Esophagus muscularis mucosa (tissue), 4 donors: ENCODE measurements around the gene TMEM247. TPM values are rescaled to one million over a fixed set of nuclear protein-coding genes. Genes with fewer than 3 reads are reported as not detected.

Experiments used
- DNase-seq: peaks from one replicate; pipeline ENCODE4 v3.0.0-alpha.2; 2017; ENCODE audit errors: extremely low spot score
- H3K27ac ChIP-seq, 4 donors: fragments of 200-600 bp; sonication (generic); replicated peaks in 1 of 4; 1 replicate in 3 of 4; 2 replicates in 1 of 4; pipeline ENCODE4 v1.5.1; 2016 to 2019; ENCODE audit warnings: mild to moderate bottlenecking in 1 of 4
- H3K27me3 ChIP-seq, 4 donors: fragments of 200-600 bp; sonication (generic); one replicate each; pipeline versions ENCODE4 v1.5.1 to v1.6.0; 2016 to 2019
- H3K36me3 ChIP-seq, 4 donors: fragments of 200-600 bp; sonication (generic); one replicate each; pipeline ENCODE4 v1.5.1; 2016 to 2019
- H3K4me1 ChIP-seq, 4 donors: fragments of 200-600 bp; sonication (generic); one replicate each; pipeline ENCODE4 v1.5.1; 2016 to 2019
- H3K4me3 ChIP-seq, 4 donors: fragments of 200-600 bp; sonication (generic); 1 replicate in 2 of 4; 2 replicates in 2 of 4; pipeline ENCODE4 v1.5.1; 2016 to 2019; ENCODE audit warnings: mild to moderate bottlenecking in 4 of 4, moderate library complexity in 1 of 4
- H3K9me3 ChIP-seq, 4 donors: fragments of 200-600 bp; sonication (generic); 1 replicate in 3 of 4; 2 replicates in 1 of 4; pipeline ENCODE4 v1.5.1; 2016 to 2019
- EP300 ChIP-seq: sonication (generic); formaldehyde crosslinking; IDR thresholded peaks from one replicate; pipeline ENCODE4 v1.6.1; 2017; ENCODE audit warnings: antibody characterized with exemption
- POLR2A ChIP-seq: fragments of 450-650 bp; IDR thresholded peaks from one replicate; pipeline ENCODE4 v1.6.1; 2017; ENCODE audit warnings: antibody characterized with exemption, moderate library complexity, mild to moderate bottlenecking, low read depth
- POLR2AphosphoS5 ChIP-seq, 2 donors: sonication (generic); formaldehyde crosslinking; IDR thresholded peaks; one replicate each; pipeline ENCODE4 v1.6.1; 2017; ENCODE audit warnings: antibody characterized with exemption in 2 of 2
- WGBS: methylation state at CpG from one replicate; pipeline ENCODE4 v1.1.5; 2018; 5-methylcytosine and 5-hydroxymethylcytosine counted together
- intact Hi-C: fragments of 100-400 bp; cut with DNase I; formaldehyde crosslinking; loops from one replicate; pipeline ENCODE4 v1.15.1; 2023
- total RNA-seq, 4 donors: library from RNA; depleted of rRNA; stranded (reverse); fragments of >200 nt; gene quantifications; one replicate each; pipeline versions ENCODE4 v1.1.0 to v1.2.1, GENCODE V29; 2016
- TF ChIP-seq, protein P1 (sequence below), 3 experiments: fragments of 200-600 bp in 2 of 3; fragments of 450-650 bp in 1 of 3; sonication (generic) in 2 of 3; IDR thresholded peaks; one replicate each; pipeline ENCODE4 v1.5.1; 2017 to 2019; ENCODE audit warnings: antibody characterized with exemption in 3 of 3, mild to moderate bottlenecking in 2 of 3, moderate library complexity in 1 of 3

The TMEM247 gene
- total RNA-seq, 4 donors from 2014 or later, result not detected

DNA sequence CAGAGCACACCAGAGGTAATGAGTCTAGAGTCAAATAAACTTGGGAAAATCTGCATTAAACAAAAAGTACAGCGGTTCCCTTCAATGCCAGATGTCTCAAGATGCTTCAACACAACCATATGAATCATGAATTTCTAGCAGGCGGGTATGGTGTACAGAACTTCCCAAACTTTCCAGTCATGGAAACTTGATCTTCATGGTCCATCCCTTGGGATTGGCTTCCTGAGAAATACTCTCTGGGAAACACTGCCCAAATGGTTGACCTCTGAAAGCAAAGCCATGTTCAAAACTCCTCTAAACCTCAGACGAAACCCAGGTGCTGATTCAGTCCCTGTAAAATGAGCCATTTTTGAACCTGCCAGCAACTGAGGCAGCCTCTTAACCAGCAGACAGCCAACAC is 16.4 kb upstream of the TMEM247 start:
- no peak for DNase-seq
- Histone ChIP-seq H3K27ac (no peak overlapping the region), H3K9me3 (no peaks in the 10 kb centered on the region), H3K36me3 (no peaks in the 10 kb centered on the region), H3K27me3 (no peaks in the 10 kb centered on the region), H3K4me3 (no peak overlapping the region), H3K4me1 (peaks cover 15 to 44% (median 36%) of the 10 kb centered on the region in 4 donors)
- WGBS, result 79% methylated on average over 3 of the region's 3 CpGs
- intact Hi-C loops, result no loop called here
- TF ChIP-seq POLR2A (no peak), POLR2AphosphoS5 (IDR thresholded peaks at IDR 0.05) (no peak), EP300 (no peak)
- TF ChIP-seq, protein P1, sequence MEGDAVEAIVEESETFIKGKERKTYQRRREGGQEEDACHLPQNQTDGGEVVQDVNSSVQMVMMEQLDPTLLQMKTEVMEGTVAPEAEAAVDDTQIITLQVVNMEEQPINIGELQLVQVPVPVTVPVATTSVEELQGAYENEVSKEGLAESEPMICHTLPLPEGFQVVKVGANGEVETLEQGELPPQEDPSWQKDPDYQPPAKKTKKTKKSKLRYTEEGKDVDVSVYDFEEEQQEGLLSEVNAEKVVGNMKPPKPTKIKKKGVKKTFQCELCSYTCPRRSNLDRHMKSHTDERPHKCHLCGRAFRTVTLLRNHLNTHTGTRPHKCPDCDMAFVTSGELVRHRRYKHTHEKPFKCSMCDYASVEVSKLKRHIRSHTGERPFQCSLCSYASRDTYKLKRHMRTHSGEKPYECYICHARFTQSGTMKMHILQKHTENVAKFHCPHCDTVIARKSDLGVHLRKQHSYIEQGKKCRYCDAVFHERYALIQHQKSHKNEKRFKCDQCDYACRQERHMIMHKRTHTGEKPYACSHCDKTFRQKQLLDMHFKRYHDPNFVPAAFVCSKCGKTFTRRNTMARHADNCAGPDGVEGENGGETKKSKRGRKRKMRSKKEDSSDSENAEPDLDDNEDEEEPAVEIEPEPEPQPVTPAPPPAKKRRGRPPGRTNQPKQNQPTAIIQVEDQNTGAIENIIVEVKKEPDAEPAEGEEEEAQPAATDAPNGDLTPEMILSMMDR (IDR thresholded peaks at IDR 0.05), result no peak

DNA sequence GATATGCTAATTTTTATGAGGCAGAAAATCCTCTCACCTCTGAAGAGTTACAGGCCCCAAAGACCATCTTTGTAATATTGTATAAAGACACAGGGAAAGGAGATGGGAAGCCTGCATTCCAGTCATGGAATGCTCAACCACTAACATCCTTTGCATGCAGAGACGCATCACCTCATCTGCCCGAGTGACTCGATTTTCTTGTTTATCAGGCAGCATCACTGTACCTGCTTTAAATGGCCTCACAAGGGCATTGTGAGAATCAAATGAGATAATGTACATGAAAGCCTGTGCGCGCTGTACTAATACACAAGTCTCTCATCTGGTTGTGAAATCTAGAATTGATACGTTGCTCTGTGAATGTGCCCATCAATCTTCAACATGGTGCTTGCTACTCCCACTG is 10.2 kb upstream of the TMEM247 start:
- Histone ChIP-seq H3K4me1 (peaks cover 0 to 9% (median 5%) of the 10 kb centered on the region in 4 donors), H3K36me3 (no peaks in the 10 kb centered on the region), H3K4me3 (no peak overlapping the region), H3K9me3 (no peaks in the 10 kb centered on the region), H3K27me3 (no peaks in the 10 kb centered on the region), H3K27ac (no peak overlapping the region)
- no peak for TF ChIP-seq EP300
- TF ChIP-seq, protein P1 (IDR thresholded peaks at IDR 0.05), result no peak
- no peak for TF ChIP-seq POLR2AphosphoS5 (IDR thresholded peaks at IDR 0.05)
- TF ChIP-seq POLR2A, result no peak
- intact Hi-C loops, result loop anchor here (5.0 kb wide), 1 partner anchor 418 kb away; no protein-coding TSS in a partner anchor
- no peak for DNase-seq
- 93% methylated on average over 6 of the region's 6 CpGs for WGBS

DNA sequence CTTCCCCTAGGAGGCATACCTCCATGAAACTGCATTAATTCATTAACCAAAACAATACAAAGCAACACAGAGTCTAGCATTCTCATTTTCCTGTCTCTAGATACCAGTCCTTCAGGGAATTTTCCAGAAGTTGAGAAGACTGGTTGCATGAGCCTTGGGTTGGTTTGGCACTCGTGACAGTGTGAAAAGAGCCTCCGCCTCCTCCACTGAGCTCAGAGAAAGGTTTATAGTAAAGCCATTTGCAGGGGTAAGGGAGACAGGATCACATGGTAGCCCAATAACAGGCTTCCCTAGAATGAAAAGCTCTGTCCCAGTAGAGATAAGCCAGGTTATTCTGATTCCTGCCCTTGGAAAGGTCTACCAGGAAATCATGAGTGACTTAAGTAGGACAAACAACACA is 9.7 kb upstream of the TMEM247 start:
- WGBS, result 86% methylated on average over 2 of the region's 2 CpGs
- no peaks in the 10 kb centered on the region for H3K9me3 ChIP-seq
- DNase-seq, result no peak
- H3K27me3 ChIP-seq, result no peaks in the 10 kb centered on the region
- intact Hi-C loops, result loop anchor here (5.0 kb wide), 1 partner anchor 418 kb away; no protein-coding TSS in a partner anchor
- TF ChIP-seq EP300, result no peak
- no peak for TF ChIP-seq POLR2A
- no peak for TF ChIP-seq POLR2AphosphoS5 (IDR thresholded peaks at IDR 0.05)
- TF ChIP-seq, protein P1 (IDR thresholded peaks at IDR 0.05), result no peak
- H3K4me1 ChIP-seq, result peaks cover 0 to 3% (median under 1%) of the 10 kb centered on the region in 4 donors
- no peak overlapping the region for H3K27ac ChIP-seq
- H3K36me3 ChIP-seq, result no peaks in the 10 kb centered on the region
- no peak overlapping the region for H3K4me3 ChIP-seq

DNA sequence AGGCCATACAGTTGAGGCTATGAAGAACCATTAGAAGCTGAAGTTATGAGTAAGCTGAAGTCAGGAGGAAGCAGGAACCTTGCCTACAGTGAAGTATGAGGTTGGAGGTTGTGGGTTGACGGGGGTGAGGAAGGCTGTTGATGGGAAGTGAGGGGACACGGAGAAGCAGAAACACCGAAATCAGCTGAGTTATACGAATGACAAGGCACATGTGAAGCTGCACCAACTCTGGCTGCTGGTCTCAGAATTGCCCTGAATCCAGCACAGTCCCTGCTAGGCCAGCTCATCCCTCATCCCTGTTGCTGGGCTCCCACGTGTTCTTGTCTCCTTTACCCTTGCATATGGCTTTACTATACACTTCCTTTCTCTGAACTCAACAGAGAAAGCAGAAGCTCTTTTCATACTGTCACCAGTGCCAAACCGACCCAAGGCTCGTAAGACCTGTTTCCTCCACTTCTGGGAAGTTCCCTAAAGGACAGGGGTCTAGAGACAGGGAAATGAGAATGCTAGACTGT is 9.2 kb upstream of the TMEM247 start:
- no peak for TF ChIP-seq EP300
- TF ChIP-seq, protein P1 (IDR thresholded peaks at IDR 0.05), result no peak
- no peak for TF ChIP-seq POLR2A
- no peak for TF ChIP-seq POLR2AphosphoS5 (IDR thresholded peaks at IDR 0.05)
- H3K4me1 ChIP-seq, result no peaks in the 10 kb centered on the region
- H3K4me3 ChIP-seq, result no peak overlapping the region
- WGBS, result 81% methylated on average over 7 of the region's 7 CpGs
- H3K27me3 ChIP-seq, result no peaks in the 10 kb centered on the region
- intact Hi-C loops, result no loop called here
- DNase-seq, result no peak
- H3K9me3 ChIP-seq, result no peaks in the 10 kb centered on the region
- H3K36me3 ChIP-seq, result no peaks in the 10 kb centered on the region
- no peak overlapping the region for H3K27ac ChIP-seq
